ENCODE measurements around the gene SERINC5.

DNA sequence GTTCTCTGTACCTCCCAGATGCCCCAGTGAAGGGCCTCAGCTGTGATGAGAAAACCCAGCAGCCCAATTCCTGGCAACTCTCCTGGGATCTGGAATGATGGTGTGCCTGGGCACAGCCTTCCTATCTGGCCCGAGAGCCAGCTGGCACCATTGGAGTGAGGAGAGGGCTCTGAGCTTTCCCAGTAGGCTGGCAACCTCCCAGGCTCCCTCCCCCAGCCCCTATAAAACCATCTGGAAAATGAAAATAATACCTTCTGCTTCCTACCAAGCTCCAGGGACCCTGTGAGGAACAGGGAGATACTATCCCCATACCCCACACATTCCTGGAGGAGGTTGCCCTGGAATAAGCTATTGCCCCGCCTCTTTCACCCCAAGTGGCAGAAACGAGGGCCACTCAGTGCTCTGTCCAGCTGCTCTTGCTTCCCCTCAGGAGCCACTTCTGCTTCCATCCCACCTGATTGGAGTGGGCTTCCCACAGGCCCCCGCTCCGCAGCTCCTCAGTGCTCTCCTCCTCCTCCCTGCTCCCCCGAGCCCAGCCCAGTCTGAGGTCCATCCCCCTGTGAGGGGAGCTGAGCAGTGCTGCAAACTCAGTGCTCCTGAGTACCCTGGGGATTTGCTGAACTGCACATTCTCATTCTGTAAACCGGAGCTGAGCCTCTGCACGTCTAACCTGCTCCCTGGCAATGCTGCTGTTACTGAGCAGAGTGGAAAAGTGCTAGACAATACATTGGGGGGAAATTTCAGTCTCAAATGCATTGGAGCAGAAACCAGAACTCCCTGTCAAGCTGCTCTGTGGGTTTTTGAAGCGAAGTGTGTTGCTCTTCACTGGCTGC is 146.0 kb downstream of the SERINC5 start:
- TF ChIP-seq, protein P1, sequence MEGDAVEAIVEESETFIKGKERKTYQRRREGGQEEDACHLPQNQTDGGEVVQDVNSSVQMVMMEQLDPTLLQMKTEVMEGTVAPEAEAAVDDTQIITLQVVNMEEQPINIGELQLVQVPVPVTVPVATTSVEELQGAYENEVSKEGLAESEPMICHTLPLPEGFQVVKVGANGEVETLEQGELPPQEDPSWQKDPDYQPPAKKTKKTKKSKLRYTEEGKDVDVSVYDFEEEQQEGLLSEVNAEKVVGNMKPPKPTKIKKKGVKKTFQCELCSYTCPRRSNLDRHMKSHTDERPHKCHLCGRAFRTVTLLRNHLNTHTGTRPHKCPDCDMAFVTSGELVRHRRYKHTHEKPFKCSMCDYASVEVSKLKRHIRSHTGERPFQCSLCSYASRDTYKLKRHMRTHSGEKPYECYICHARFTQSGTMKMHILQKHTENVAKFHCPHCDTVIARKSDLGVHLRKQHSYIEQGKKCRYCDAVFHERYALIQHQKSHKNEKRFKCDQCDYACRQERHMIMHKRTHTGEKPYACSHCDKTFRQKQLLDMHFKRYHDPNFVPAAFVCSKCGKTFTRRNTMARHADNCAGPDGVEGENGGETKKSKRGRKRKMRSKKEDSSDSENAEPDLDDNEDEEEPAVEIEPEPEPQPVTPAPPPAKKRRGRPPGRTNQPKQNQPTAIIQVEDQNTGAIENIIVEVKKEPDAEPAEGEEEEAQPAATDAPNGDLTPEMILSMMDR (IDR thresholded peaks at IDR 0.05; ENCODE audit: low read depth, low read length), result no peak
- no peak for TF ChIP-seq POLR2A (IDR thresholded peaks at IDR 0.05; ENCODE audit: extremely low read depth, insufficient read length)
- TF ChIP-seq MYC (IDR thresholded peaks at IDR 0.05; ENCODE audit: low read depth, low read length), result no peak

Data from NB4 (cell line).